B cell (primary cell): Measurements from ENCODE around the gene CILP2. TPM values are rescaled to one million over a fixed set of nuclear protein-coding genes. Genes with fewer than 3 reads are reported as not detected.

Experiments used
- ATAC-seq: fragments of 200-7000 bp; cut with Tn5 transposase; one replicate; pipeline ENCODE4 v1.10.0; 2021; ENCODE audit warnings: low read depth, mild to moderate bottlenecking, moderate number of reproducible peaks, moderate library complexity
- CTCF ChIA-PET: fragments of 350-600 bp; sonication (Branson Sonifier 250); formaldehyde crosslinking; loops from one replicate; lab custom pipeline; 2021; ENCODE audit warnings: antibody characterized with exemption, inconsistent platforms; lab: Charles Lee
- POLR2A ChIA-PET: fragments of 350-600 bp; sonication (Branson Sonifier 250); formaldehyde crosslinking; loops from one replicate; lab custom pipeline; 2021; ENCODE audit warnings: antibody characterized with exemption; lab: Charles Lee
- DNase-seq: peaks from one replicate; pipeline ENCODE4 v3.0.0; 2013
- H2AFZ ChIP-seq: 2 replicates; pipeline ENCODE4 v1.6.1; 2012; ENCODE audit warnings: mild to moderate bottlenecking, low read depth, low read length; ENCODE audit not compliant: insufficient read depth, poor library complexity, severe bottlenecking
- H3K27ac ChIP-seq, 2 donors: 1 replicate in 1 of 2; 2 replicates in 1 of 2; pipeline ENCODE4 v1.5.1; 2012 to 2013; ENCODE audit warnings: low read length in 2 of 2, mild to moderate bottlenecking in 2 of 2, moderate library complexity in 1 of 2
- H3K27me3 ChIP-seq, 4 experiments: fragments of 200-600 bp in 1 of 4; sonication (generic) in 1 of 4; replicated peaks in 1 of 4; 1 replicate in 2 of 4; 2 replicates in 2 of 4; pipeline versions ENCODE4 v1.6.1 to v1.7.0; 2013 to 2016; ENCODE audit warnings: low read length in 3 of 4, mild to moderate bottlenecking in 2 of 4, mixed read lengths in 1 of 4, moderate library complexity in 1 of 4; ENCODE audit not compliant: insufficient read depth in 4 of 4, control insufficient read depth in 3 of 4; ENCODE audit errors: control extremely low read depth in 1 of 4
- H3K36me3 ChIP-seq, 2 experiments: replicated peaks in 1 of 2; 1 replicate in 1 of 2; 2 replicates in 1 of 2; pipeline versions ENCODE4 v1.6.1 to v1.7.1; 2013; ENCODE audit warnings: low read length in 1 of 2; ENCODE audit not compliant: insufficient read depth in 2 of 2, control insufficient read depth in 1 of 2; ENCODE audit errors: control extremely low read depth in 1 of 2, extremely low read depth in 1 of 2
- H3K4me1 ChIP-seq, 2 donors: fragments of 200-600 bp in 1 of 2; sonication (generic) in 1 of 2; 1 replicate in 1 of 2; 2 replicates in 1 of 2; pipeline versions ENCODE4 v1.5.1 to v1.6.1; 2013 to 2017; ENCODE audit warnings: low read length in 2 of 2; ENCODE audit not compliant: control insufficient read depth in 2 of 2, insufficient read depth in 2 of 2
- H3K4me2 ChIP-seq: replicated peaks from 2 replicates; pipeline ENCODE3; 2012; ENCODE audit warnings: mild to moderate bottlenecking, low read depth, low read length; ENCODE audit not compliant: poor library complexity, severe bottlenecking
- H3K4me3 ChIP-seq, 5 experiments: fragments of 200-600 bp in 1 of 5; sonication (generic) in 1 of 5; 1 replicate in 3 of 5; 2 replicates in 2 of 5; pipeline versions ENCODE4 v1.5.1 to v1.7.0; 2011 to 2016; ENCODE audit warnings: low read length in 4 of 5, mild to moderate bottlenecking in 4 of 5, low read depth in 2 of 5, control low read depth in 1 of 5, moderate library complexity in 1 of 5; ENCODE audit not compliant: insufficient read depth in 1 of 5; ENCODE audit errors: control extremely low read depth in 1 of 5, extremely low read depth in 1 of 5
- H3K79me2 ChIP-seq: fragments of 200-600 bp; sonication (generic); one replicate; pipeline ENCODE4 v1.6.0; 2016; ENCODE audit warnings: low read length; ENCODE audit not compliant: control insufficient read depth, insufficient read depth
- H3K9ac ChIP-seq: fragments of 200-600 bp; sonication (generic); 2 replicates; pipeline ENCODE4 v1.6.1; 2017; ENCODE audit warnings: mild to moderate bottlenecking, low read length, moderate library complexity
- H3K9me3 ChIP-seq, 3 donors: one replicate each; pipeline versions ENCODE4 v1.6.1 to v1.7.1; 2013; ENCODE audit warnings: low read length in 2 of 3; ENCODE audit not compliant: control insufficient read depth in 2 of 3, insufficient read depth in 1 of 3; ENCODE audit errors: control extremely low read depth in 1 of 3
- H4K20me1 ChIP-seq: 2 replicates; pipeline ENCODE4 v1.6.0; 2012; ENCODE audit warnings: mild to moderate bottlenecking, low read length; ENCODE audit not compliant: insufficient read depth, control insufficient read depth, poor library complexity, severe bottlenecking
- H3K27ac Mint-ChIP-seq: one replicate; pipeline ENCODE4 v1.8.0; 2021; ENCODE audit warnings: mixed read lengths
- H3K27me3 Mint-ChIP-seq: one replicate; pipeline ENCODE4 v1.8.0; 2021; ENCODE audit warnings: mixed read lengths
- H3K4me1 Mint-ChIP-seq: one replicate; pipeline ENCODE4 v1.8.0; 2021; ENCODE audit warnings: mixed read lengths
- H3K4me3 Mint-ChIP-seq: one replicate; pipeline ENCODE4 v1.8.0; 2021; ENCODE audit warnings: mixed read lengths
- H3K9me3 Mint-ChIP-seq: one replicate; pipeline ENCODE4 v1.8.0; 2022; ENCODE audit warnings: mixed read lengths; ENCODE audit not compliant: insufficient read depth
- CTCF ChIP-seq: fragments of 200-600 bp; IDR thresholded peaks from one replicate; pipeline ENCODE4 v1.8.0; 2022; ENCODE audit warnings: antibody characterized with exemption, mild to moderate bottlenecking
- EZH2 ChIP-seq: IDR thresholded peaks from 2 replicates; pipeline ENCODE4 v1.6.1; 2012; ENCODE audit warnings: borderline replicate concordance, low read depth, mild to moderate bottlenecking, moderate library complexity, low read length; ENCODE audit not compliant: insufficient read depth, poor library complexity, severe bottlenecking
- WGBS: methylation state at CpG from one replicate; pipeline ENCODE4 v1.1.5; 2013; ENCODE audit warnings: missing lambda C conversion rate; ENCODE audit not compliant: insufficient coverage; 5-methylcytosine and 5-hydroxymethylcytosine counted together
- intact Hi-C: fragments of 100-400 bp; cut with micrococcal nuclease; formaldehyde crosslinking; loops from one replicate; pipeline ENCODE4 v1.10.0; 2022
- polyA plus RNA-seq: library from polyadenylated mRNA; depleted of rRNA; stranded (reverse); fragments of >200 nt; gene quantifications from 2 replicates; pipeline ENCODE4 v1.2.3, GENCODE V29; 2012
- total RNA-seq, 2 donors: library from RNA; stranded (reverse); fragments of 120-200 nt in 1 of 2; gene quantifications; 1 replicate in 1 of 2; 2 replicates in 1 of 2; pipeline versions ENCODE4 v1.2.3 to v1.2.4, GENCODE V29; 2013 to 2022

The CILP2 gene
- total and polyA plus RNA-seq, 2 donors (not counting 1 experiment from before 2014, with no cell fraction given): 0.04 to 0.12 TPM

DNA sequence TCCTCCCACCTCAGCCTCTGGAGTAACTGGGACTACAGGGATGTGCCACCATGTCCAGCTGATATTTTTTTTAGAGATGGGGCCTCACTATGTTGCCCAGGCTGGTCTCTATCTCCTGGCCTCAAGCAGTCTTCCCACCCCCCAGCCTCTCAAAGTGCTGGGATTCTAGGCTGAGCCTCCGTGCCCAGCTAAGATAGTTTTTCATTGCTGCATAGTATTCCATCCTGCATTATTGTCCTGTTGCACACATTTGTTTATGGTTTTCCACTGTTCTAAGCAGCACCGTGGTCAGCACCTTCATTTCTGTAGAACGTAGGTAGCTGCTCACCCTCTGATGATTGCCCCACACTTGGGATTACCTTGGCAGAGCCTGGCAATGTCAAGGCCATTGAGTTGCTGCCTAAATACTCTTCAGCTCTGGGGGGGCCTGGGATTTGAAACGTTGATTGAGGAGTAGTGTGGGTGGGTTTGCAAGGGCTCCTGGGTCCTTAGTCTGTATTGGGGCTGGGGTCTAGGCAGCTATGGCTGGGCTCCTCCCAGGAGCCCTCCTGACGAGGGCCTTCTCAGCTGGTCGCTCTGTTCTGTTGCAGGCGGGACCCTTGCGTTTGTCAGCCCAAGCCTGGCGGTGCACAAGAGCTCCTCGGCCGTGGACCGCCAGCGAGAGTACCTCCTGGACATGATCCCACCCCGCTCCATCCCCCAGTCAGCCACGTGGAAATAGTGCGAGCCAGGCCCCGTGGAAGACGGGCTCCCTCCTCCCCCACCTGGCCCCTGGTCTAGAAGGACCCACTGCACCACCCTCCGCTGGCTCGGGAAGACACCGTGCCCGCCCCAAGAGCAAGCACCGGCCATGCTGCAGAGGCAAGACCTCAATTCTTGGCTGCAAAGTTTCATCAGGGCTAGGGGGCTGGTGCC, 33.1 kb upstream of the CILP2 start:
- no peak overlapping the region for H3K9ac ChIP-seq
- Mint-ChIP-seq H3K4me1 (no peaks in the 10 kb centered on the region), H3K9me3 (no peaks in the 10 kb centered on the region), H3K27ac (no peak overlapping the region), H3K27me3 (no peaks in the 10 kb centered on the region), H3K4me3 (no peak overlapping the region)
- H2AFZ ChIP-seq: no peak overlapping the region
- H3K4me1 ChIP-seq: no peaks in the 10 kb centered on the region
- H3K36me3 ChIP-seq: peaks cover 0 to 66% of the 10 kb centered on the region in 2 experiments
- no peak overlapping the region for H3K4me2 ChIP-seq
- CTCF ChIA-PET: no interaction called here
- H3K79me2 ChIP-seq: no peaks in the 10 kb centered on the region
- no peak overlapping the region for H3K27ac ChIP-seq
- POLR2A ChIA-PET: no interaction called here
- 97% methylated on average over 22 of the region's 23 CpGs for WGBS
- no peaks in the 10 kb centered on the region for H3K27me3 ChIP-seq
- intact Hi-C loops: no loop called here
- no peak overlapping the region for H3K4me3 ChIP-seq
- peaks cover 0 to 4% (median 0%) of the 10 kb centered on the region in 3 donors for H3K9me3 ChIP-seq
- ATAC-seq (no peak), DNase-seq (no peak)
- TF ChIP-seq CTCF: no peak
- TF ChIP-seq EZH2: no peak
- no peaks in the 10 kb centered on the region for H4K20me1 ChIP-seq

DNA sequence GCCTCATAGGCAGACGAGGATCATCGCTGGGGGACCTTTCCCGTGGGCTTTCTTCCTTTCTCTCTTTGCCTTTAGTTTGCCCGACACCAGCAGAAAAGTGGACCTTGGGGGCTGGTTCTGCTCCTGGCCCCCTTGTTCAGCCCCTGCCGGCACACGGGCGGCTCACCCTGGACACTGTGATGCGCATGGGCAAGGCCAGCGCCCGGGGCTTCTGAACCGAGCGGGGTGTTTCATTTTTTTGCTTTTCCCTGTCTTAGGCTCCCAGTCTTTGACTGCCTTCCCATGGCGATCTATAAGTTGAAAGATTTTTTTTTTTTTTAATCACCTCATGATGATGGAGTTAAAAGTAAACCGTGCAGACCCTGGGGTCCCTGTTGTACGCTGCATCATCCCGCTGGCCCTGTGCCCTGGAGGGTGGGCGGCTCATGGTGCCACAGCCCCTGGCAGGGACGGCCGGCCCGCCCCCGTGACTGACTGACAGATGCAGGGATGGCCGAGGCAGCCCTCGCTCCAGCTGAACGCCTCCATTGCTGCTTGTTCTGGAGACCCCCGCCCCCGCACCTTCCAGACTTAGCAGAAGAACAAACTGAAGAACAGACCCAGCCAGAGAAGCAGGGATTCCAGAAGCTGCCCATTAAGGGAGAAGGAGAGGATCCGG, 32.3 kb upstream of the CILP2 start:
- Mint-ChIP-seq H3K27ac (no peak overlapping the region), H3K27me3 (no peaks in the 10 kb centered on the region), H3K4me3 (no peak overlapping the region), H3K9me3 (no peaks in the 10 kb centered on the region), H3K4me1 (no peaks in the 10 kb centered on the region)
- no peak for ATAC-seq
- intact Hi-C loops: no loop called here
- no peak for DNase-seq
- H3K9me3 ChIP-seq: peaks cover 0 to 4% (median 0%) of the 10 kb centered on the region in 3 donors
- ChIA-PET CTCF (no interaction called here), POLR2A (no interaction called here)
- H3K9ac ChIP-seq: no peak overlapping the region
- H3K79me2 ChIP-seq: no peaks in the 10 kb centered on the region
- H3K4me1 ChIP-seq: no peaks in the 10 kb centered on the region
- H3K4me2 ChIP-seq: no peak overlapping the region
- H3K36me3 ChIP-seq: peaks cover 0 to 61% of the 10 kb centered on the region in 2 experiments
- no peak overlapping the region for H2AFZ ChIP-seq
- TF ChIP-seq CTCF: no peak
- no peak for TF ChIP-seq EZH2
- no peaks in the 10 kb centered on the region for H3K27me3 ChIP-seq
- 95% methylated on average over 25 of the region's 27 CpGs for WGBS
- H3K27ac ChIP-seq: no peak overlapping the region
- no peak overlapping the region for H3K4me3 ChIP-seq
- H4K20me1 ChIP-seq: no peaks in the 10 kb centered on the region
